GM12878 (cell line): ENCODE measurements around the gene C11orf97. TPM values are rescaled to one million over a fixed set of nuclear protein-coding genes. Genes with fewer than 3 reads are reported as not detected.

ENCODE experiments used
- ATAC-seq: fragments of 200-7000 bp; cut with Tn5 transposase; 3 replicates; pipeline ENCODE4 v1.9.1; 2020; ENCODE audit warnings: mild to moderate bottlenecking, moderate library complexity
- BruUV-seq: library from RNA; stranded (reverse); fragments of 400-500 nt; replicated peaks from 2 replicates; lab custom pipeline; 2021; lab: Mats Ljungman, UMichigan
- CTCF ChIA-PET: fragments of 300-600 bp; sonication (Branson Sonifier 250); formaldehyde crosslinking; extraction: SDS; loops from one replicate; lab custom pipeline; 2021; ENCODE audit warnings: inconsistent platforms; lab: Yijun Ruan, JAX
- POLR2A ChIA-PET: fragments of 350-600 bp; formaldehyde crosslinking; extraction: SDS; loops from one replicate; lab custom pipeline; 2021; ENCODE audit warnings: inconsistent platforms; lab: Charles Lee
- RAD21 ChIA-PET: fragments of 300-600 bp; sonication (Branson Sonifier 250); formaldehyde crosslinking; loops from one replicate; lab custom pipeline; 2023; ENCODE audit warnings: antibody characterized with exemption; ENCODE audit not compliant: unreplicated experiment; lab: Charles Lee
- SMC1A ChIA-PET: fragments of 300-600 bp; sonication (Branson Sonifier 250); formaldehyde crosslinking; loops from one replicate; lab custom pipeline; 2023; ENCODE audit not compliant: unreplicated experiment, uncharacterized antibody; lab: Charles Lee
- DNase-seq: peaks from one replicate; pipeline ENCODE4 v3.0.0-alpha.2; 2011; ENCODE audit warnings: low read depth, low spot score
- FAIRE-seq: peaks from 3 replicates; lab custom pipeline; 2011; peaks lifted over from hg19 to GRCh38; lab: Jason Lieb, UNC
- H2AFZ ChIP-seq: 2 replicates; pipeline ENCODE4 v1.6.0; 2011; ENCODE audit warnings: low read depth, low read length, control low read depth; ENCODE audit not compliant: control insufficient read depth
- H3K27ac ChIP-seq: 2 replicates; pipeline ENCODE4 v1.5.1; 2011; ENCODE audit warnings: control low read depth; ENCODE audit not compliant: control insufficient read depth, insufficient read depth
- H3K27me3 ChIP-seq, 2 experiments: replicated peaks in 1 of 2; 2 replicates each; pipeline versions ENCODE4 v1.6.0 to v1.6.1; 2011; ENCODE audit warnings: low read length in 1 of 2; ENCODE audit not compliant: control insufficient read depth in 2 of 2, insufficient read depth in 2 of 2
- H3K36me3 ChIP-seq, 2 experiments: 2 replicates each; pipeline ENCODE4 v1.5.1; 2011; ENCODE audit warnings: low read length in 1 of 2; ENCODE audit not compliant: control insufficient read depth in 2 of 2, insufficient read depth in 2 of 2
- H3K4me1 ChIP-seq: 2 replicates; pipeline ENCODE4 v1.6.1; 2011; ENCODE audit warnings: mild to moderate bottlenecking, low read length, moderate library complexity, mixed read lengths; ENCODE audit not compliant: control insufficient read depth, insufficient read depth
- H3K4me2 ChIP-seq: 2 replicates; pipeline ENCODE4 v1.6.0; 2011; ENCODE audit warnings: control low read depth; ENCODE audit not compliant: control insufficient read depth, insufficient read depth
- H3K4me3 ChIP-seq: fragments of 200-600 bp; sonication (generic); 2 replicates; pipeline ENCODE4 v1.5.1; 2016
- H3K79me2 ChIP-seq: 2 replicates; pipeline ENCODE4 v1.6.0; 2011; ENCODE audit warnings: low read length; ENCODE audit not compliant: control insufficient read depth, insufficient read depth
- H3K9ac ChIP-seq: 2 replicates; pipeline ENCODE4 v1.8.0; 2011; ENCODE audit warnings: low read length, control low read depth, mixed read lengths; ENCODE audit not compliant: control insufficient read depth, insufficient read depth
- H3K9me3 ChIP-seq: replicated peaks from 3 replicates; pipeline ENCODE4 v1.5.1; 2011; ENCODE audit warnings: mild to moderate bottlenecking, low read length; ENCODE audit not compliant: control insufficient read depth, insufficient read depth
- H4K20me1 ChIP-seq: 2 replicates; pipeline ENCODE4 v1.6.0; 2011; ENCODE audit not compliant: control insufficient read depth, insufficient read depth
- ATF3 ChIP-seq: IDR thresholded peaks from 2 replicates; pipeline ENCODE4 v1.6.1; 2011; ENCODE audit warnings: low read depth, mild to moderate bottlenecking, low read length, moderate library complexity, borderline replicate concordance; ENCODE audit errors: extremely low read depth
- CEBPB ChIP-seq, 2 experiments: fragments of 150-350 bp in 1 of 2; IDR thresholded peaks; 2 replicates each; pipeline ENCODE4 v1.6.1; 2012 to 2014; ENCODE audit warnings: low read depth in 2 of 2, low read length in 2 of 2, borderline replicate concordance in 1 of 2, inconsistent platforms in 1 of 2
- CREM ChIP-seq: IDR thresholded peaks from 2 replicates; pipeline ENCODE4 v1.6.1; 2014; ENCODE audit warnings: antibody characterized with exemption, low read depth
- E4F1 ChIP-seq: fragments of 450-650 bp; IDR thresholded peaks from 2 replicates; pipeline ENCODE4 v1.6.1; 2018; ENCODE audit warnings: borderline replicate concordance, mild to moderate bottlenecking; ENCODE audit not compliant: partially characterized antibody
- FOXM1 ChIP-seq: IDR thresholded peaks from 2 replicates; pipeline ENCODE4 v1.6.1; 2012; ENCODE audit warnings: low read depth, mild to moderate bottlenecking, inconsistent platforms, low read length, moderate library complexity
- GATAD2B ChIP-seq: fragments of 450-650 bp; conservative IDR thresholded peaks from 2 replicates; pipeline ENCODE4 v1.6.1; 2017; ENCODE audit warnings: low read depth, mild to moderate bottlenecking, moderate library complexity
- KAT2A ChIP-seq: conservative IDR thresholded peaks from 2 replicates; pipeline ENCODE4 v1.6.1; 2011; ENCODE audit warnings: low read depth, low read length; ENCODE audit not compliant: control insufficient read depth
- MLLT1 ChIP-seq: fragments of 450-650 bp; IDR thresholded peaks from 2 replicates; pipeline ENCODE4 v1.6.1; 2016; ENCODE audit warnings: mild to moderate bottlenecking
- NFXL1 ChIP-seq: fragments of 450-650 bp; IDR thresholded peaks from 2 replicates; pipeline ENCODE4 v1.6.1; 2017; ENCODE audit warnings: antibody characterized with exemption, mild to moderate bottlenecking, borderline replicate concordance
- NR2C2 ChIP-seq: IDR thresholded peaks from 2 replicates; pipeline ENCODE4 v1.6.1; 2011; ENCODE audit warnings: borderline replicate concordance, low read depth; ENCODE audit not compliant: control insufficient read depth, insufficient read length
- RUNX3 ChIP-seq: IDR thresholded peaks from 2 replicates; pipeline ENCODE4 v1.6.1; 2012; ENCODE audit warnings: low read length, inconsistent platforms
- WRNIP1 ChIP-seq: IDR thresholded peaks from 2 replicates; pipeline ENCODE4 v1.6.1; 2011; ENCODE audit warnings: low read depth, low read length, improper control_type of control experiment, borderline replicate concordance
- WGBS: methylation state at CpG from one replicate; pipeline ENCODE4 v1.1.6; 2016; ENCODE audit warnings: low lambda C conversion rate; ENCODE audit not compliant: insufficient replicate concordance, insufficient coverage; ENCODE audit errors: missing lambda C conversion rate; 5-methylcytosine and 5-hydroxymethylcytosine counted together
- in situ Hi-C: fragments of 300-500 bp; cut with MboI; formaldehyde crosslinking; loops from 9 replicates; pipeline ENCODE4 v1.14.3; 2018; ENCODE audit warnings: mixed read lengths
- intact Hi-C: fragments of 100-400 bp; cut with micrococcal nuclease; formaldehyde crosslinking; loops from one replicate; pipeline ENCODE4 v1.14.2; 2022; ENCODE audit not compliant: unreplicated experiment
- polyA plus RNA-seq, 11 experiments: library from polyadenylated mRNA; depleted of rRNA in 4 of 11; unstranded in 6 of 11; stranded (reverse) in 5 of 11; fragments of >200 nt; fragmentation: Nextera tagmentation in 4 of 11; fragmentation: Illumina TruSeq in 1 of 11; extraction: Ambion mirVana in 4 of 11; extraction: Trizol in 1 of 11; gene quantifications; 1 replicate in 1 of 11; 2 replicates in 10 of 11; pipeline versions ENCODE4 v1.2.1 to v1.2.3, GENCODE V29; 2011 to 2016; ENCODE audit warnings: inconsistent platforms in 2 of 11, missing spikeins in 2 of 11, low read depth in 1 of 11
- total RNA-seq, 4 experiments: library from RNA; depleted of rRNA in 3 of 4; stranded (reverse); fragments of >200 nt in 3 of 4; fragmentation: Illumina TruSeq in 1 of 4; extraction: Trizol in 1 of 4; gene quantifications; 2 replicates each; pipeline versions ENCODE4 v1.2.1 to v1.2.3, GENCODE V29; 2013 to 2021

Gene C11orf97
- total and polyA plus RNA-seq, 10 of the 15 experiments (the other 5 are each of a cell fraction or from before 2014, with no cell fraction given), result not detected

- SMC1A ChIA-PET, result interaction anchor here (0.7 to 2.5 kb wide), 5 partner anchors 45 to 64 kb away, joined by 3 to 7 read pairs (median 3); no protein-coding TSS in a partner anchor
These were observed 27.2 kb downstream of the C11orf97 start for GRCh38 chr11:94539420-94539819.

More at GRCh38 chr11:94539420-94539819, 27.2 kb downstream of the C11orf97 start:
- Histone ChIP-seq H4K20me1 (no peaks in the 10 kb centered on the region), H3K36me3 (no peaks in the 10 kb centered on the region), H3K27ac (no peak overlapping the region), H2AFZ (no peak overlapping the region)
- ATAC-seq (no peak), DNase-seq (no peak)
- TF ChIP-seq E4F1, result no peak
- TF ChIP-seq NFXL1, result no peak
- TF ChIP-seq RUNX3, result no peak
- TF ChIP-seq WRNIP1, result no peak
- TF ChIP-seq CREM, result no peak
- no peak for TF ChIP-seq FOXM1
- no peak for TF ChIP-seq GATAD2B
- TF ChIP-seq CEBPB (IDR thresholded peaks at IDR 0.05; ENCODE audit: borderline replicate concordance in 1 of 2, low read depth in 2 of 2, low read length in 2 of 2), result no peak
- no peak for TF ChIP-seq MLLT1
- TF ChIP-seq NR2C2, result no peak
- no peak for TF ChIP-seq ATF3
- no peak for TF ChIP-seq KAT2A
- TF ChIP-seq, all 136 proteins: peak for 0
- RAD21 ChIA-PET, result interaction anchor here (1.1 kb wide), 1 partner anchor 57 kb away, joined by 3 read pairs; no protein-coding TSS in a partner anchor
- no peak overlapping the region for H3K4me2 ChIP-seq
- WGBS, result 0% methylated on average over 1 of the region's 1 CpG
- no peaks in the 10 kb centered on the region; the same call in none of the 2 replicates for H3K79me2 ChIP-seq
- in situ Hi-C loops (no loop called here), intact Hi-C loops (no loop called here)
- POLR2A ChIA-PET, result no interaction called here
- no peak overlapping the region for H3K9ac ChIP-seq
- H3K4me1 ChIP-seq, result no peaks in the 10 kb centered on the region
- no peak overlapping the region for H3K4me3 ChIP-seq
- H3K9me3 ChIP-seq, result no peaks in the 10 kb centered on the region
- H3K27me3 ChIP-seq, result no peaks in the 10 kb centered on the region
- CTCF ChIA-PET, result interaction anchor here (1.5 to 1.8 kb wide), 2 partner anchors 57 to 64 kb away, joined by 5 read pairs; no protein-coding TSS in a partner anchor
- FAIRE-seq, result no peak
- BruUV-seq, result no TSS peak
